HepG2 (cell line): Measurements from ENCODE around the gene UNC93A. TPM values are rescaled to one million over a fixed set of nuclear protein-coding genes. Genes with fewer than 3 reads are reported as not detected.
A peak's percentile ranks its signal among the peaks of the same experiment; 100 is the strongest.
"Not testable (repeated sequence)": the region's sequence is repeated elsewhere in the genome, so short reads cannot be mapped to it uniquely, and the experiment has no call there.

Experiments
- ASH2L ChIP-seq: fragments of 300-600, 200-600 bp; sonication (generic); IDR thresholded peaks from 2 replicates; pipeline ENCODE4 v1.7.0; 2017; ENCODE audit warnings: low read depth, mild to moderate bottlenecking, moderate library complexity, mixed read lengths, low read length; ENCODE audit not compliant: insufficient read length
- ELF1 ChIP-seq: sonication (generic); formaldehyde crosslinking; IDR thresholded peaks from 2 replicates; pipeline ENCODE4 v1.4.0; 2020; ENCODE audit warnings: missing genetic modification reagents
- ERF ChIP-seq: IDR thresholded peaks from 2 replicates; pipeline ENCODE4 v1.6.1; 2018; ENCODE audit warnings: missing biosample characterization, missing genetic modification reagents
- GABPB1 ChIP-seq: IDR thresholded peaks from 2 replicates; pipeline ENCODE4 v1.6.1; 2016; ENCODE audit warnings: mild to moderate bottlenecking, missing genetic modification reagents, moderate library complexity, missing compliant biosample characterization
- HDAC1 ChIP-seq: sonication (generic); formaldehyde crosslinking; IDR thresholded peaks from 2 replicates; pipeline ENCODE4 v1.5.1; 2020; ENCODE audit warnings: mild to moderate bottlenecking, missing genetic modification reagents
- MLX ChIP-seq: IDR thresholded peaks from 2 replicates; pipeline ENCODE4 v1.6.1; 2016
- NR2F6 ChIP-seq, 2 experiments: IDR thresholded peaks; 2 replicates each; pipeline ENCODE4 v1.6.1; 2016; ENCODE audit warnings: antibody characterized with exemption in 1 of 2, mild to moderate bottlenecking in 1 of 2
- SOX5 ChIP-seq: IDR thresholded peaks from 2 replicates; pipeline ENCODE4 v1.6.1; 2016; ENCODE audit warnings: borderline replicate concordance
- TCF12 ChIP-seq, 2 experiments: fragments of 450-650 bp in 1 of 2; sonication (generic) in 1 of 2; formaldehyde crosslinking in 1 of 2; IDR thresholded peaks; 2 replicates each; pipeline versions ENCODE4 v1.6.1 to v1.8.0; 2017 to 2022; ENCODE audit warnings: antibody characterized with exemption in 1 of 2, mild to moderate bottlenecking in 1 of 2, missing genetic modification reagents in 1 of 2, moderate library complexity in 1 of 2
- THRA ChIP-seq: sonication (generic); formaldehyde crosslinking; IDR thresholded peaks from 2 replicates; pipeline ENCODE4 v1.4.0; 2020; ENCODE audit warnings: missing genetic modification reagents, borderline replicate concordance
- ZNF124 ChIP-seq: sonication (generic); formaldehyde crosslinking; IDR thresholded peaks from 2 replicates; pipeline ENCODE4 v1.4.0; 2020; ENCODE audit warnings: missing genetic modification reagents
- ZNF580 ChIP-seq: IDR thresholded peaks from 2 replicates; pipeline ENCODE4 v1.6.1; 2016; ENCODE audit warnings: low read depth, borderline replicate concordance
- ZNF609 ChIP-seq: sonication (generic); formaldehyde crosslinking; IDR thresholded peaks from 2 replicates; pipeline ENCODE4 v1.4.0; 2020; ENCODE audit warnings: mild to moderate bottlenecking, missing genetic modification reagents, borderline replicate concordance
- ZNF747 ChIP-seq: sonication (generic); formaldehyde crosslinking; IDR thresholded peaks from 2 replicates; pipeline ENCODE4 v1.8.1; 2023; ENCODE audit warnings: missing genetic modification reagents, mild to moderate bottlenecking, borderline replicate concordance
- polyA plus RNA-seq, 8 experiments: library from polyadenylated mRNA; depleted of rRNA in 3 of 8; stranded (reverse) in 7 of 8; unstranded in 1 of 8; fragments of >200 nt; fragmentation: Illumina TruSeq in 4 of 8; extraction: Trizol in 4 of 8; gene quantifications; 2 replicates each; pipeline versions ENCODE4 v1.2.1 to v1.2.3, GENCODE V29; 2011 to 2016; ENCODE audit warnings: low read depth in 4 of 8, missing spikeins in 1 of 8, mixed read lengths in 1 of 8; ENCODE audit not compliant: insufficient read depth in 1 of 8
- total RNA-seq, 5 experiments: library from RNA; depleted of rRNA; stranded (reverse); fragments of >200 nt; fragmentation: Illumina TruSeq; extraction: Trizol; gene quantifications; 2 replicates each; pipeline ENCODE4 v1.2.3, GENCODE V29; 2016; ENCODE audit warnings: low read depth in 1 of 5

UNC93A gene
- total and polyA plus RNA-seq, 2 of the 13 experiments (the other 11 are each of a cell fraction or from before 2014, with no cell fraction given): 11.0 to 42.7 TPM

GRCh38 chr6:167309355-167310192 lies 18.5 kb downstream of the UNC93A start (continued):
- peak; percentile 91 for TF ChIP-seq THRA (CRISPR knock-in tag)
- TF ChIP-seq ERF: peak; percentile 82; the same call in 1 of the 2 replicates
- 0 out of 2 replicates have a peak, but pooled peaks have one; percentile 36 for TF ChIP-seq ZNF124 (CRISPR knock-in tag)
- peak; percentile 53; the same call in 1 of the 2 replicates for TF ChIP-seq NR2F6 (IDR thresholded peaks at IDR 0.05)
- TF ChIP-seq NR2F6 (CRISPR knock-in tag; IDR thresholded peaks at IDR 0.05): peak; percentile 91
- TF ChIP-seq ELF1 (CRISPR knock-in tag): peak; percentile 25; the same call in 1 of the 2 replicates
- peak; percentile 17; the same call in 1 of the 2 replicates for TF ChIP-seq GABPB1 (CRISPR knock-in tag)
- TF ChIP-seq MLX: 0 out of 2 replicates have a peak, but pooled peaks have one; percentile 54
- TF ChIP-seq ZNF747 (CRISPR knock-in tag): 0 out of 2 replicates have a peak, but pooled peaks have one; percentile 73
- TF ChIP-seq SOX5: peak; percentile 78
- peak; percentile 82; the same call in 1 of the 2 replicates for TF ChIP-seq ZNF580 (CRISPR knock-in tag)
- peak; percentile 66; the same call in 1 of the 2 replicates for TF ChIP-seq HDAC1 (CRISPR knock-in tag)
- peak; percentile 80 for TF ChIP-seq ASH2L
- TF ChIP-seq ZNF609 (CRISPR knock-in tag): peak; percentile 71; the same call in 1 of the 2 replicates
- TF ChIP-seq TCF12 (IDR thresholded peaks at IDR 0.05): not testable (repeated sequence)
- TF ChIP-seq TCF12 (CRISPR knock-in tag; IDR thresholded peaks at IDR 0.05): 0 out of 2 replicates have a peak, but pooled peaks have one; percentile 36
